ENCODE results near the gene SCN1A. TPM values are rescaled to one million over a fixed set of nuclear protein-coding genes. Genes with fewer than 3 reads are reported as not detected.

Gene SCN1A
- total RNA-seq, 1 experiment from 2014 or later: not detected

- no peaks in the 10 kb centered on the region for H3K4me1 ChIP-seq (ENCODE audit: control insufficient read depth, insufficient read depth, low read length)
- ATAC-seq (no peak), DNase-seq (ENCODE audit: low read depth, low spot score) (no peak)
- BruUV-seq (replicated peaks): no TSS peak
- intact Hi-C loops (cut with micrococcal nuclease; ENCODE audit: unreplicated experiment) (no loop called here), in situ Hi-C loops (cut with HindIII; ENCODE audit: low pct_unique_long_range_greater_than_20kb, low sequenced_read_pairs) (no loop called here)
- no peak overlapping the region for H3K27ac ChIP-seq (ENCODE audit: low read length)
- CTCF ChIA-PET: interaction anchor here (0.5 kb wide), 1 partner anchor 19 kb away, joined by 3 read pairs; no protein-coding TSS in a partner anchor
- POLR2A ChIA-PET: no interaction called here
- H3K9me3 ChIP-seq (ENCODE audit: control insufficient read depth, insufficient read depth, low read depth, low read length): no peaks in the 10 kb centered on the region
- H3K27me3 ChIP-seq (ENCODE audit: control insufficient read depth, insufficient read depth, low read length): no peaks in the 10 kb centered on the region
- no peak overlapping the region for H3K4me3 ChIP-seq (ENCODE audit: low read depth in 2 of 2, low read length in 2 of 2)
- TF ChIP-seq TCF7L2 (IDR thresholded peaks at IDR 0.05; ENCODE audit: low read depth, low read length) (no peak), SIN3A (IDR thresholded peaks at IDR 0.05; ENCODE audit: borderline replicate concordance, insufficient read depth, low read depth, low read length) (no peak)
- no peaks in the 10 kb centered on the region for H3K36me3 ChIP-seq (ENCODE audit: control insufficient read depth, insufficient read depth, low read length)
Observed at GRCh38 chr2:166092889-166093288, 34.9 kb downstream of the SCN1A start.

DNA sequence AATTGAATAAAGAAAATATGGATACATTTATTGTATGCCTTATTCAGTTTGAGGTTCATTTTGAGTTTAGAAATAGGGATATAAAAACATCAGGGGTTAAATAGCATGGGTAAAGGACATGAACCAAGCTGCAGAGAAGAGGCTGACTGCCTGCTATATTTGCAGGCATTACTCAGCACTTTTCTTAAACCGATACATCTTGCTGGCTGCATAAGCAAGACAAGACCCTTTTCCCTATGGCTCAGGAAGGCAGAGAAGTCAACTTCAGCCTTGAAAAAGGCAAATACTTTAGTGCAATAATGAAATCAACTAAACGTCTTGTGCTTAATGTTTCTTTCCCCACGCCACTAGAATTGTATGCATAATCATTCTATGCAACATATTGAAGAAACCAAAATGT, 36.4 kb downstream of the SCN1A start:
- ChIA-PET CTCF (no interaction called here), POLR2A (no interaction called here)
- DNase-seq (ENCODE audit: low read depth, low spot score) (no peak), ATAC-seq (no peak)
- Histone ChIP-seq H3K4me1 (ENCODE audit: control insufficient read depth, insufficient read depth, low read length) (no peaks in the 10 kb centered on the region), H3K4me3 (ENCODE audit: low read depth in 2 of 2, low read length in 2 of 2) (no peak overlapping the region), H3K9me3 (ENCODE audit: control insufficient read depth, insufficient read depth, low read depth, low read length) (no peaks in the 10 kb centered on the region), H3K36me3 (ENCODE audit: control insufficient read depth, insufficient read depth, low read length) (no peaks in the 10 kb centered on the region), H3K27me3 (ENCODE audit: control insufficient read depth, insufficient read depth, low read length) (no peaks in the 10 kb centered on the region), H3K27ac (ENCODE audit: low read length) (no peak overlapping the region)
- in situ Hi-C loops (cut with HindIII; ENCODE audit: low pct_unique_long_range_greater_than_20kb, low sequenced_read_pairs) (no loop called here), intact Hi-C loops (cut with micrococcal nuclease; ENCODE audit: unreplicated experiment) (no loop called here)
- TF ChIP-seq, protein P1, sequence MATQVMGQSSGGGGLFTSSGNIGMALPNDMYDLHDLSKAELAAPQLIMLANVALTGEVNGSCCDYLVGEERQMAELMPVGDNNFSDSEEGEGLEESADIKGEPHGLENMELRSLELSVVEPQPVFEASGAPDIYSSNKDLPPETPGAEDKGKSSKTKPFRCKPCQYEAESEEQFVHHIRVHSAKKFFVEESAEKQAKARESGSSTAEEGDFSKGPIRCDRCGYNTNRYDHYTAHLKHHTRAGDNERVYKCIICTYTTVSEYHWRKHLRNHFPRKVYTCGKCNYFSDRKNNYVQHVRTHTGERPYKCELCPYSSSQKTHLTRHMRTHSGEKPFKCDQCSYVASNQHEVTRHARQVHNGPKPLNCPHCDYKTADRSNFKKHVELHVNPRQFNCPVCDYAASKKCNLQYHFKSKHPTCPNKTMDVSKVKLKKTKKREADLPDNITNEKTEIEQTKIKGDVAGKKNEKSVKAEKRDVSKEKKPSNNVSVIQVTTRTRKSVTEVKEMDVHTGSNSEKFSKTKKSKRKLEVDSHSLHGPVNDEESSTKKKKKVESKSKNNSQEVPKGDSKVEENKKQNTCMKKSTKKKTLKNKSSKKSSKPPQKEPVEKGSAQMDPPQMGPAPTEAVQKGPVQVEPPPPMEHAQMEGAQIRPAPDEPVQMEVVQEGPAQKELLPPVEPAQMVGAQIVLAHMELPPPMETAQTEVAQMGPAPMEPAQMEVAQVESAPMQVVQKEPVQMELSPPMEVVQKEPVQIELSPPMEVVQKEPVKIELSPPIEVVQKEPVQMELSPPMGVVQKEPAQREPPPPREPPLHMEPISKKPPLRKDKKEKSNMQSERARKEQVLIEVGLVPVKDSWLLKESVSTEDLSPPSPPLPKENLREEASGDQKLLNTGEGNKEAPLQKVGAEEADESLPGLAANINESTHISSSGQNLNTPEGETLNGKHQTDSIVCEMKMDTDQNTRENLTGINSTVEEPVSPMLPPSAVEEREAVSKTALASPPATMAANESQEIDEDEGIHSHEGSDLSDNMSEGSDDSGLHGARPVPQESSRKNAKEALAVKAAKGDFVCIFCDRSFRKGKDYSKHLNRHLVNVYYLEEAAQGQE (IDR thresholded peaks at IDR 0.05; ENCODE audit: insufficient read depth in 1 of 2, low read depth in 2 of 2, low read length in 1 of 2): no peak
- TF ChIP-seq TCF7L2 (IDR thresholded peaks at IDR 0.05; ENCODE audit: low read depth, low read length): no peak
- TF ChIP-seq POLR2AphosphoS5 (IDR thresholded peaks at IDR 0.05; ENCODE audit: low read depth, low read length): no peak
- no peak for TF ChIP-seq SIN3A (IDR thresholded peaks at IDR 0.05; ENCODE audit: borderline replicate concordance, insufficient read depth, low read depth, low read length)
- TF ChIP-seq, protein P2, sequence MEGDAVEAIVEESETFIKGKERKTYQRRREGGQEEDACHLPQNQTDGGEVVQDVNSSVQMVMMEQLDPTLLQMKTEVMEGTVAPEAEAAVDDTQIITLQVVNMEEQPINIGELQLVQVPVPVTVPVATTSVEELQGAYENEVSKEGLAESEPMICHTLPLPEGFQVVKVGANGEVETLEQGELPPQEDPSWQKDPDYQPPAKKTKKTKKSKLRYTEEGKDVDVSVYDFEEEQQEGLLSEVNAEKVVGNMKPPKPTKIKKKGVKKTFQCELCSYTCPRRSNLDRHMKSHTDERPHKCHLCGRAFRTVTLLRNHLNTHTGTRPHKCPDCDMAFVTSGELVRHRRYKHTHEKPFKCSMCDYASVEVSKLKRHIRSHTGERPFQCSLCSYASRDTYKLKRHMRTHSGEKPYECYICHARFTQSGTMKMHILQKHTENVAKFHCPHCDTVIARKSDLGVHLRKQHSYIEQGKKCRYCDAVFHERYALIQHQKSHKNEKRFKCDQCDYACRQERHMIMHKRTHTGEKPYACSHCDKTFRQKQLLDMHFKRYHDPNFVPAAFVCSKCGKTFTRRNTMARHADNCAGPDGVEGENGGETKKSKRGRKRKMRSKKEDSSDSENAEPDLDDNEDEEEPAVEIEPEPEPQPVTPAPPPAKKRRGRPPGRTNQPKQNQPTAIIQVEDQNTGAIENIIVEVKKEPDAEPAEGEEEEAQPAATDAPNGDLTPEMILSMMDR (IDR thresholded peaks at IDR 0.05): no peak
- BruUV-seq (replicated peaks): no TSS peak

GRCh38 chr2:166090908-166091307, 36.9 kb downstream of the SCN1A start:
- BruUV-seq (replicated peaks): no TSS peak
- no peak overlapping the region for H3K27ac ChIP-seq (ENCODE audit: low read length)
- no peaks in the 10 kb centered on the region for H3K36me3 ChIP-seq (ENCODE audit: control insufficient read depth, insufficient read depth, low read length)
- H3K4me1 ChIP-seq (ENCODE audit: control insufficient read depth, insufficient read depth, low read length): no peaks in the 10 kb centered on the region
- TF ChIP-seq SIN3A (IDR thresholded peaks at IDR 0.05; ENCODE audit: borderline replicate concordance, insufficient read depth, low read depth, low read length): no peak
- TF ChIP-seq, protein P2 (IDR thresholded peaks at IDR 0.05): no peak
- ATAC-seq (no peak), DNase-seq (ENCODE audit: low read depth, low spot score) (no peak)
- intact Hi-C loops (cut with micrococcal nuclease; ENCODE audit: unreplicated experiment) (no loop called here), in situ Hi-C loops (cut with HindIII; ENCODE audit: low pct_unique_long_range_greater_than_20kb, low sequenced_read_pairs) (no loop called here)
- H3K27me3 ChIP-seq (ENCODE audit: control insufficient read depth, insufficient read depth, low read length): no peaks in the 10 kb centered on the region
- no peak overlapping the region for H3K4me3 ChIP-seq (ENCODE audit: low read depth in 2 of 2, low read length in 2 of 2)
- ChIA-PET POLR2A (no interaction called here), CTCF (no interaction called here)
- H3K9me3 ChIP-seq (ENCODE audit: control insufficient read depth, insufficient read depth, low read depth, low read length): no peaks in the 10 kb centered on the region
